Upper lobe of left lung (tissue), 6 donors: Measurements from ENCODE around the gene PLEKHG3. TPM values are rescaled to one million over a fixed set of nuclear protein-coding genes. Genes with fewer than 3 reads are reported as not detected.
"Not testable (repeated sequence)": the region's sequence is repeated elsewhere in the genome, so short reads cannot be mapped to it uniquely, and the experiment has no call there.

Source experiments
- ATAC-seq, 2 donors: fragments of 200-7000 bp; cut with Tn5 transposase; one replicate each; pipeline ENCODE4 v1.9.1; 2022; ENCODE audit warnings: mild to moderate bottlenecking in 2 of 2, moderate library complexity in 2 of 2; ENCODE audit not compliant: low FRiP score in 2 of 2
- DNase-seq, 2 donors: peaks; one replicate each; pipeline ENCODE4 v3.0.0-alpha.2; 2019 to 2020
- H3K27ac ChIP-seq, 4 donors: fragments of 200-600 bp; sonication (generic); one replicate each; pipeline ENCODE4 v1.5.1; 2016 to 2019
- H3K27me3 ChIP-seq, 4 donors: fragments of 200-600 bp; sonication (generic); one replicate each; pipeline ENCODE4 v1.5.1; 2017 to 2019
- H3K36me3 ChIP-seq, 4 donors: fragments of 200-600 bp; sonication (generic); one replicate each; pipeline ENCODE4 v1.5.1; 2016 to 2019
- H3K4me1 ChIP-seq, 4 donors: fragments of 200-600 bp; sonication (generic); one replicate each; pipeline ENCODE4 v1.5.1; 2018 to 2019
- H3K4me3 ChIP-seq, 4 donors: fragments of 200-600 bp; sonication (generic); one replicate each; pipeline ENCODE4 v1.5.1; 2017 to 2019; ENCODE audit warnings: mild to moderate bottlenecking in 2 of 4, moderate library complexity in 1 of 4
- H3K9me3 ChIP-seq, 4 donors: fragments of 200-600 bp; sonication (generic); one replicate each; pipeline ENCODE4 v1.5.1; 2018 to 2019
- CTCF ChIP-seq, 6 experiments: fragments of 450-650 bp in 4 of 6; fragments of 200-600 bp in 2 of 6; sonication (generic) in 2 of 6; IDR thresholded peaks; one replicate each; pipeline ENCODE4 v1.5.1; 2016 to 2019; ENCODE audit warnings: antibody characterized with exemption in 6 of 6
- EP300 ChIP-seq, 4 donors: sonication (generic); formaldehyde crosslinking; IDR thresholded peaks; one replicate each; pipeline ENCODE4 v1.5.1; 2017; ENCODE audit warnings: antibody characterized with exemption in 4 of 4, control low read depth in 2 of 4
- POLR2A ChIP-seq, 4 donors: fragments of 450-650 bp; IDR thresholded peaks; one replicate each; pipeline ENCODE4 v1.5.1; 2016 to 2017; ENCODE audit warnings: antibody characterized with exemption in 4 of 4, mild to moderate bottlenecking in 2 of 4
- POLR2AphosphoS5 ChIP-seq, 2 donors: sonication (generic); formaldehyde crosslinking; IDR thresholded peaks; one replicate each; pipeline ENCODE4 v1.5.1; 2017; ENCODE audit warnings: antibody characterized with exemption in 2 of 2
- WGBS, 2 donors: methylation state at CpG; one replicate each; pipeline ENCODE4 v1.1.5; 2017 to 2018; 5-methylcytosine and 5-hydroxymethylcytosine counted together
- total RNA-seq, 6 donors: library from RNA; depleted of rRNA in 4 of 6; stranded (reverse); fragments of >200 nt in 4 of 6; gene quantifications; one replicate each; pipeline versions ENCODE4 v1.1.0 to v1.2.1, GENCODE V29; 2016 to 2021
- donor health status: DM: no; HTN: no; CAD: no; lungs with moderate emphysema.
- donor health status: DM: no; HTN: yes; CAD: no; lungs with severe emphysema.

Gene PLEKHG3
- total RNA-seq, 6 donors from 2014 or later: 12.8 to 49.2 (median 34.8) TPM

GRCh38 chr14:64686282-64686615 lies 18.0 kb upstream of the PLEKHG3 start:
- Histone ChIP-seq H3K4me1 (peaks cover 9 to 13% (median 12%) of the 10 kb centered on the region in 4 donors), H3K9me3 (no peaks in the 10 kb centered on the region), H3K4me3 (no peak overlapping the region), H3K27ac (no peak overlapping the region), H3K36me3 (no peaks in the 10 kb centered on the region), H3K27me3 (no peaks in the 10 kb centered on the region)
- DNase-seq: no peak
- WGBS, 2 donors: 81 to 88% methylated on average over 7 of the region's 7 CpGs
- no peak for TF ChIP-seq CTCF (IDR thresholded peaks at IDR 0.05)
- TF ChIP-seq EP300 (IDR thresholded peaks at IDR 0.05): no peak
- TF ChIP-seq POLR2AphosphoS5 (IDR thresholded peaks at IDR 0.05): no peak
- TF ChIP-seq POLR2A (IDR thresholded peaks at IDR 0.05): no peak
- ATAC-seq: no peak

- Histone ChIP-seq H3K27me3 (no peaks in the 10 kb centered on the region), H3K9me3 (no peaks in the 10 kb centered on the region), H3K27ac (no peak overlapping the region), H3K4me3 (no peak overlapping the region), H3K36me3 (no peaks in the 10 kb centered on the region), H3K4me1 (peaks cover 0 to 3% (median 0%) of the 10 kb centered on the region in 4 donors)
- no peak for ATAC-seq
- no peak for TF ChIP-seq EP300 (IDR thresholded peaks at IDR 0.05)
- TF ChIP-seq POLR2A (IDR thresholded peaks at IDR 0.05): no peak
- TF ChIP-seq CTCF (IDR thresholded peaks at IDR 0.05): no peak
- TF ChIP-seq POLR2AphosphoS5 (IDR thresholded peaks at IDR 0.05): no peak
- no peak for DNase-seq
- 43 to 55% methylated on average over 2 of the region's 2 CpGs for WGBS, 2 donors
These were observed 16.2 kb upstream of the PLEKHG3 start for GRCh38 chr14:64688031-64688430.

- Histone ChIP-seq H3K4me3 (no peak overlapping the region), H3K4me1 (peaks cover 0 to 3% (median 0%) of the 10 kb centered on the region in 4 donors), H3K36me3 (no peaks in the 10 kb centered on the region), H3K27ac (no peak overlapping the region), H3K27me3 (no peaks in the 10 kb centered on the region), H3K9me3 (no peaks in the 10 kb centered on the region)
- ATAC-seq (no peak), DNase-seq (no peak)
- no peak for TF ChIP-seq POLR2AphosphoS5 (IDR thresholded peaks at IDR 0.05)
- TF ChIP-seq EP300 (IDR thresholded peaks at IDR 0.05): no peak
- TF ChIP-seq POLR2A (IDR thresholded peaks at IDR 0.05): no peak
- no peak for TF ChIP-seq CTCF (IDR thresholded peaks at IDR 0.05)
- WGBS, 2 donors: 60 to 71% methylated on average over 7 of the region's 7 CpGs
These were observed 15.4 kb upstream of the PLEKHG3 start for GRCh38 chr14:64688811-64689281.

- no peaks in the 10 kb centered on the region for H3K36me3 ChIP-seq
- ATAC-seq: no peak
- H3K9me3 ChIP-seq: no peaks in the 10 kb centered on the region
- H3K4me3 ChIP-seq: no peak overlapping the region
- no peak overlapping the region for H3K27ac ChIP-seq
- no peak for DNase-seq
- TF ChIP-seq EP300 (IDR thresholded peaks at IDR 0.05) (no peak), POLR2AphosphoS5 (IDR thresholded peaks at IDR 0.05) (no peak), POLR2A (IDR thresholded peaks at IDR 0.05) (no peak), CTCF (IDR thresholded peaks at IDR 0.05) (no peak)
- H3K4me1 ChIP-seq: peaks cover 0 to 3% (median 0%) of the 10 kb centered on the region in 4 donors
- H3K27me3 ChIP-seq: no peaks in the 10 kb centered on the region
- 56 to 70% methylated on average over 3 of the region's 3 CpGs for WGBS, 2 donors
These were observed 14.9 kb upstream of the PLEKHG3 start for GRCh38 chr14:64689289-64689688.

- WGBS, 2 donors: 89 to 90% methylated on average over 6 of the region's 6 CpGs
- DNase-seq, H3K36me3 ChIP-seq, ATAC-seq, H3K4me3 ChIP-seq, H3K9me3 ChIP-seq, H3K27me3 ChIP-seq, H3K4me1 ChIP-seq, H3K27ac ChIP-seq: not testable (repeated sequence)
These were observed 13.6 kb upstream of the PLEKHG3 start for GRCh38 chr14:64690607-64691006.
